Neural cell (in vitro differentiated cells): Measurements from ENCODE around the gene RPLP2.

Source experiments
- EP300 ChIP-seq: fragments of 450-650 bp; conservative IDR thresholded peaks from 2 replicates; pipeline ENCODE4 v1.6.1; 2014; ENCODE audit warnings: antibody characterized with exemption, mild to moderate bottlenecking, moderate library complexity; ENCODE audit not compliant: poor library complexity, severe bottlenecking
- RAD21 ChIP-seq: fragments of 450-650 bp; conservative IDR thresholded peaks from 2 replicates; pipeline ENCODE4 v1.6.1; 2014; ENCODE audit warnings: antibody characterized with exemption, mild to moderate bottlenecking, moderate library complexity
- TAF1 ChIP-seq: IDR thresholded peaks from 2 replicates; pipeline ENCODE4 v1.6.1; 2012; ENCODE audit warnings: low read depth
- TF ChIP-seq, protein P1 (sequence below): fragments of 450-650 bp; IDR thresholded peaks from 2 replicates; pipeline ENCODE4 v1.5.1; 2014; ENCODE audit warnings: antibody characterized with exemption, mild to moderate bottlenecking, moderate library complexity; ENCODE audit not compliant: poor library complexity, severe bottlenecking

- TF ChIP-seq, protein P1, sequence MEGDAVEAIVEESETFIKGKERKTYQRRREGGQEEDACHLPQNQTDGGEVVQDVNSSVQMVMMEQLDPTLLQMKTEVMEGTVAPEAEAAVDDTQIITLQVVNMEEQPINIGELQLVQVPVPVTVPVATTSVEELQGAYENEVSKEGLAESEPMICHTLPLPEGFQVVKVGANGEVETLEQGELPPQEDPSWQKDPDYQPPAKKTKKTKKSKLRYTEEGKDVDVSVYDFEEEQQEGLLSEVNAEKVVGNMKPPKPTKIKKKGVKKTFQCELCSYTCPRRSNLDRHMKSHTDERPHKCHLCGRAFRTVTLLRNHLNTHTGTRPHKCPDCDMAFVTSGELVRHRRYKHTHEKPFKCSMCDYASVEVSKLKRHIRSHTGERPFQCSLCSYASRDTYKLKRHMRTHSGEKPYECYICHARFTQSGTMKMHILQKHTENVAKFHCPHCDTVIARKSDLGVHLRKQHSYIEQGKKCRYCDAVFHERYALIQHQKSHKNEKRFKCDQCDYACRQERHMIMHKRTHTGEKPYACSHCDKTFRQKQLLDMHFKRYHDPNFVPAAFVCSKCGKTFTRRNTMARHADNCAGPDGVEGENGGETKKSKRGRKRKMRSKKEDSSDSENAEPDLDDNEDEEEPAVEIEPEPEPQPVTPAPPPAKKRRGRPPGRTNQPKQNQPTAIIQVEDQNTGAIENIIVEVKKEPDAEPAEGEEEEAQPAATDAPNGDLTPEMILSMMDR: no peak
- TF ChIP-seq TAF1 (no peak), EP300 (no peak), RAD21 (no peak)
Measured at GRCh38 chr11:846496-847098, 36.8 kb downstream of the RPLP2 start.
